Tibial nerve (tissue), 4 donors: ENCODE data around the gene GSG1L. TPM values are rescaled to one million over a fixed set of nuclear protein-coding genes. Genes with fewer than 3 reads are reported as not detected.

Source experiments
- DNase-seq, 2 donors: peaks; one replicate each; pipeline ENCODE4 v3.0.0-alpha.2; 2019; ENCODE audit warnings: low spot score in 2 of 2
- H3K27ac ChIP-seq, 4 donors: fragments of 200-600 bp; sonication (generic) in 3 of 4; one replicate each; pipeline ENCODE4 v1.5.1; 2017 to 2019; ENCODE audit warnings: mild to moderate bottlenecking in 1 of 4
- H3K27me3 ChIP-seq, 2 donors: fragments of 200-600 bp; sonication (generic) in 1 of 2; one replicate each; pipeline versions ENCODE4 v1.5.1 to v1.6.0; 2017 to 2019
- H3K36me3 ChIP-seq, 3 donors: fragments of 200-600 bp; sonication (generic); one replicate each; pipeline ENCODE4 v1.5.1; 2018 to 2019
- H3K4me1 ChIP-seq, 4 donors: fragments of 200-600 bp; sonication (generic) in 3 of 4; one replicate each; pipeline ENCODE4 v1.5.1; 2017 to 2019
- H3K4me3 ChIP-seq, 4 donors: fragments of 200-600 bp; sonication (generic) in 3 of 4; one replicate each; pipeline ENCODE4 v1.5.1; 2017 to 2019; ENCODE audit warnings: mild to moderate bottlenecking in 1 of 4, moderate library complexity in 1 of 4
- H3K9me3 ChIP-seq, 4 donors: fragments of 200-600 bp; sonication (generic) in 3 of 4; one replicate each; pipeline ENCODE4 v1.5.1; 2017 to 2019
- EP300 ChIP-seq, 2 donors: sonication (generic); formaldehyde crosslinking; IDR thresholded peaks; one replicate each; pipeline ENCODE4 v1.6.1; 2017; ENCODE audit warnings: antibody characterized with exemption in 2 of 2, mild to moderate bottlenecking in 1 of 2
- POLR2A ChIP-seq, 2 donors: fragments of 450-650 bp; IDR thresholded peaks; one replicate each; pipeline ENCODE4 v1.6.1; 2017; ENCODE audit warnings: antibody characterized with exemption in 2 of 2, mild to moderate bottlenecking in 2 of 2, moderate library complexity in 2 of 2
- WGBS, 2 donors: methylation state at CpG; one replicate each; pipeline ENCODE4 v1.1.5; 2018; 5-methylcytosine and 5-hydroxymethylcytosine counted together
- total RNA-seq, 4 donors: library from RNA; depleted of rRNA; stranded (reverse); fragments of >200 nt; gene quantifications; one replicate each; pipeline ENCODE4 v1.1.0, GENCODE V29; 2016
- TF ChIP-seq, protein P1 (sequence below), 5 experiments: fragments of 200-600 bp in 3 of 5; fragments of 450-650 bp in 2 of 5; sonication (generic) in 3 of 5; IDR thresholded peaks; one replicate each; pipeline ENCODE4 v1.5.1; 2016 to 2019; ENCODE audit warnings: antibody characterized with exemption in 5 of 5, mild to moderate bottlenecking in 3 of 5, moderate library complexity in 2 of 5

GSG1L gene
- total RNA-seq, 4 donors from 2014 or later: not detected

DNA sequence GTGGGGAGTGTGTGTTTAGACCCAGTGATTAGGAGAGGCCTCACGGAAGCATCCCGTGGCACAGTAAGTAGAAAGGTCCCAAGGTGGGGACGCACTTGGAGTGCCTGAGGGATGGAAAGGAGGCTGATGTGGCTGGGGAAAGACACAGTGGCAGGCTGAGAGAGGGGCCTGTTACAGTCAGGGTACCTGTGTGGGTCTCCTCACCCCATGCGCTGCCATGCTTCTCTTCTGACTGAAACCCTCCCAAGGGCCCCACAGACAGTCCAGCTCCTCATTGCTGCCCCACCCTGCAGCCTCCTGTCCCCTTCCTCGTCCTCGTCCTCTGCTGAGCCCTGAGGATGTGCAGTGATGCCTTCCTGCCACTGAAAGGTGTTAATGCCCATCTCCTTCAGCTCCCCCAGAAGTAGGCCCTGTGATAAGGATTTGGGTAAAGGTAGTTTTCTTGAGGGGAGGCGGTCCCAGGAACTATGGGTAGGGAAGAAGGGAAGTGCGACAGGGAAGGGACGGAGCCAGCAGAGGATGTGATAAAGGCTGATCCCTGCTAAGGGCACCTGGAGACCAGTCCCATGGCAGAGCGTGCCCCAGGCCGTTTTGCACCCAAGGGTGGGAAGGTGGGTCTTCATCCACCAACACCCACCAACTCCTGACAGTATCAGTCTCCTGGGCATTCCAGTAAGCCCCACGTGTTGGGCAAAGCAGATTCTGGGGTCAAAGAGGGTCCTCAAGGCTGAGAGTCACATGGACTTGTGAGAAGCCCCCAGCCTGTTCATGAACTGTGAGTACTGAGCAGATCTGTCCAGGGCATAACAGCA lies 237.2 kb downstream of the GSG1L start:
- TF ChIP-seq, protein P1, sequence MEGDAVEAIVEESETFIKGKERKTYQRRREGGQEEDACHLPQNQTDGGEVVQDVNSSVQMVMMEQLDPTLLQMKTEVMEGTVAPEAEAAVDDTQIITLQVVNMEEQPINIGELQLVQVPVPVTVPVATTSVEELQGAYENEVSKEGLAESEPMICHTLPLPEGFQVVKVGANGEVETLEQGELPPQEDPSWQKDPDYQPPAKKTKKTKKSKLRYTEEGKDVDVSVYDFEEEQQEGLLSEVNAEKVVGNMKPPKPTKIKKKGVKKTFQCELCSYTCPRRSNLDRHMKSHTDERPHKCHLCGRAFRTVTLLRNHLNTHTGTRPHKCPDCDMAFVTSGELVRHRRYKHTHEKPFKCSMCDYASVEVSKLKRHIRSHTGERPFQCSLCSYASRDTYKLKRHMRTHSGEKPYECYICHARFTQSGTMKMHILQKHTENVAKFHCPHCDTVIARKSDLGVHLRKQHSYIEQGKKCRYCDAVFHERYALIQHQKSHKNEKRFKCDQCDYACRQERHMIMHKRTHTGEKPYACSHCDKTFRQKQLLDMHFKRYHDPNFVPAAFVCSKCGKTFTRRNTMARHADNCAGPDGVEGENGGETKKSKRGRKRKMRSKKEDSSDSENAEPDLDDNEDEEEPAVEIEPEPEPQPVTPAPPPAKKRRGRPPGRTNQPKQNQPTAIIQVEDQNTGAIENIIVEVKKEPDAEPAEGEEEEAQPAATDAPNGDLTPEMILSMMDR (IDR thresholded peaks at IDR 0.05): no peak
- TF ChIP-seq EP300 (IDR thresholded peaks at IDR 0.05): no peak
- no peak for TF ChIP-seq POLR2A (IDR thresholded peaks at IDR 0.05)

DNA sequence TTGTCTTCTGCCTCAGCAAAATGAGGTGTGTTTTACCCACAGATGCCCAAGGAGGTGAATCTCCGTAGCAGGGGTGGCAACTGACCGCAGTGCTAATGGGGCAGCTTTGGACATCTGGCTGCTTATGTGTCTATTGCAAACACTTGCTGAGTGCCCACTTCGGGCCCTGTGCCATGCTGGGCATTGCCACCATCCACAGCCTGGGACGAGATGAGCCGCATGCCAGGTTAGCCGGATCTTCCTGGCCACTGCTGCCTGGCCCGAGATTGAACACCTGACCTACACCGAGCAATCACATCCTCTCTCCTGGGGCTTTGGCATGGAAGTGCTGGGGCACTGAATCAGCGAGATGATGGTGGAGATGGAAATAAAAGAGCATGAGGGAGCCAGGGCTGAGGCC lies 238.7 kb downstream of the GSG1L start:
- Histone ChIP-seq H3K9me3 (peaks cover 0 to 8% (median 0%) of the 10 kb centered on the region in 4 donors), H3K27ac (no peak overlapping the region), H3K27me3 (no peaks in the 10 kb centered on the region), H3K4me3 (no peak overlapping the region), H3K4me1 (no peaks in the 10 kb centered on the region), H3K36me3 (no peaks in the 10 kb centered on the region)
- no peak for TF ChIP-seq EP300 (IDR thresholded peaks at IDR 0.05)
- no peak for TF ChIP-seq POLR2A (IDR thresholded peaks at IDR 0.05)
- TF ChIP-seq, protein P1 (IDR thresholded peaks at IDR 0.05): no peak
- WGBS, 2 donors: 84 to 87% methylated on average over 9 of the region's 9 CpGs
- DNase-seq: no peak

More for the DNA sequence above, 237.2 kb downstream of the GSG1L start:
- peaks cover 0 to 21% (median 0%) of the 10 kb centered on the region in 4 donors for H3K9me3 ChIP-seq
- H3K27me3 ChIP-seq: no peaks in the 10 kb centered on the region
- 80 to 81% methylated on average over 12 of the region's 12 CpGs for WGBS, 2 donors
- no peaks in the 10 kb centered on the region for H3K36me3 ChIP-seq
- H3K4me1 ChIP-seq: no peaks in the 10 kb centered on the region
- no peak for DNase-seq
- no peak overlapping the region for H3K4me3 ChIP-seq
- H3K27ac ChIP-seq: no peak overlapping the region

DNA sequence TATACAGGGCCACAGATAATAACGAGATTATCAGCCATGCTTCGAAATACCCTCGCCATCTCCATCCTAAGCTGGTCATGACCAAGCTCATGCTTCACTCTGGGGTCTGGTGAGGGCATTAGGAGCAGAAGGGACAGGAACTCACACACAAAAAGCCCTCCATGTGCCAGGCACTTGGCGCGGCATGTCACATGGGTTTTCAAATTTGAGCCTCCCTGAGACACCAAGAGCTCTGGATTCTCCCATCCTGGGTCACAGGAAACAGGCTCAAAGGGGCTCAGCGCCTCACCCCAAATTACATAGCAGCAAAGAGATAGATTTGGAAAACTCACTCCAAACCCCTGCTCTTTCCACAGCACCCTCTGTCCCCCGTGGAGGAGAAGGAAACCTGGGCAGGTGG lies 239.5 kb downstream of the GSG1L start:
- Histone ChIP-seq H3K36me3 (no peaks in the 10 kb centered on the region), H3K4me3 (no peak overlapping the region), H3K27ac (no peak overlapping the region), H3K9me3 (peaks cover 0 to under 1% (median 0%) of the 10 kb centered on the region in 4 donors), H3K27me3 (no peaks in the 10 kb centered on the region), H3K4me1 (no peaks in the 10 kb centered on the region)
- DNase-seq: no peak
- no peak for TF ChIP-seq EP300 (IDR thresholded peaks at IDR 0.05)
- TF ChIP-seq POLR2A (IDR thresholded peaks at IDR 0.05): no peak
- TF ChIP-seq, protein P1 (IDR thresholded peaks at IDR 0.05): no peak
- 82 to 87% methylated on average over 7 of the region's 7 CpGs for WGBS, 2 donors

DNA sequence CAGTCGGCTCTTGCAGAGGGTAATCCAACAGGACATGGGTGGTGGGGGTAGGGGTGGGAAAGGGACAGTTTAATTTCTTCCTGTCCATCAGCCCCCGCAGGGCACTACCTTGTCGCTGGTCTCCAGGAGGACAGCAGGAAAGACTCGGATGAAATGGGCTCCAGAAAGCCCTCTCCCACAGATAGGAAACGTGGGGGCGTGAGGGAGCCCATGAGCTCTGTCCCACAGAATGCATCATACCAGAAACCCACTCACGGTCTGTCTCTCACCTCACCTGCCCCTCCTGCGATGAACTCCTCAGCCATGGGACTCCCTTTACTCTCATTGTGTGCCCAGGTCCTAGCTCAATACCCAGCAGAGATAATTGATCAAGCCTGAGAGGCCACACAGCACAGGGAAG lies 240.1 kb downstream of the GSG1L start:
- TF ChIP-seq, protein P1 (IDR thresholded peaks at IDR 0.05): no peak
- TF ChIP-seq POLR2A (IDR thresholded peaks at IDR 0.05): no peak
- TF ChIP-seq EP300 (IDR thresholded peaks at IDR 0.05): no peak
- Histone ChIP-seq H3K36me3 (no peaks in the 10 kb centered on the region), H3K27me3 (no peaks in the 10 kb centered on the region), H3K4me3 (no peak overlapping the region), H3K27ac (no peak overlapping the region), H3K9me3 (no peaks in the 10 kb centered on the region), H3K4me1 (no peaks in the 10 kb centered on the region)
- 59 to 72% methylated on average over 8 of the region's 8 CpGs for WGBS, 2 donors
- no peak for DNase-seq

DNA sequence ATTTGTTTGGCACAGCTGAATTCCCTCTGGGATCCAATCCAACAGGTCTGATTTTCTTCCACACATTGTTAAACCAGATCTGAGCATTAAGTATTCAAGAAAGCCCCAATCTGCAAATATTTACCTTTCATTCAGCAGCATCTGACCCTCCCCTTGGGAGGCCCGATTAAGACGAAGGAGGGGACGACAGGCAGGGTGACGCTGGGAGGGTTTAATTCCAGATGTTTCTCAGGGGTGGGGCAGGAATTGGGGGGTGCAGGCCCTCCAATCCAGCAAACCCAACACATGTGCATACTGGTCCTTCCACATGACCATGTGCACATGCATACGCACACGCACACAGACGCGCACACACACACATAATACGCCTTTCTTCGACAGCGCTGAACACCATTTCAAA lies 240.5 kb downstream of the GSG1L start:
- Histone ChIP-seq H3K36me3 (no peaks in the 10 kb centered on the region), H3K27ac (no peak overlapping the region), H3K9me3 (no peaks in the 10 kb centered on the region), H3K4me1 (no peaks in the 10 kb centered on the region), H3K27me3 (no peaks in the 10 kb centered on the region), H3K4me3 (no peak overlapping the region)
- WGBS, 2 donors: 71 to 82% methylated on average over 11 of the region's 11 CpGs
- no peak for TF ChIP-seq POLR2A (IDR thresholded peaks at IDR 0.05)
- TF ChIP-seq, protein P1 (IDR thresholded peaks at IDR 0.05): no peak
- TF ChIP-seq EP300 (IDR thresholded peaks at IDR 0.05): no peak
- DNase-seq: no peak
